ENCODE data around the gene TTC7B. TPM values are rescaled to one million over a fixed set of nuclear protein-coding genes. Genes with fewer than 3 reads are reported as not detected.

The TTC7B gene
- total and polyA plus RNA-seq, 2 of the 13 experiments (the other 11 are each of a cell fraction or from before 2014, with no cell fraction given): 1.3 to 3.2 TPM

DNA sequence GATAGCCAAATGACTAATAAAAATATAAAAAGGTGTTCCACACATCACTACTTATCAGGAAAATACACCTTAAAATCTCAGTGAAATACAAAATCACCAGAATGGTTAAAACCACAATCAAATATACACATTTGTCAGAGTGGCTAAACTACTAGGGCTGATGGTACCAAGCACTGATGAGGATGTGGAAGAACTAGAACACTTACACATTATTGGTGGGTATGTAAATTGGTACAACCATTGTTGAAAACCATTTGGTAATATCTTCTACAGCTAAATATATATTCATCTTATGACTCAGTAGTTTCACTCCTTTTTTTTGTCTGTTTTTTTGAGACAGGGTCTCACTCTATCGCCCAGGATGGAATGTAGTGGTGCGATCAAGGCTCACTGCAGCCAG is 48.5 kb upstream of the TTC7B start:
- DNase-seq (ENCODE audit: low spot score) (no peak), ATAC-seq (no peak), FAIRE-seq (no peak)
- intact Hi-C loops (cut with micrococcal nuclease; ENCODE audit: unreplicated experiment) (no loop called here), in situ Hi-C loops (cut with HindIII; ENCODE audit: extremely low pct_ligation_motif_present, low pct_unique_long_range_greater_than_20kb) (no loop called here)
- no peak overlapping the region for H2AFZ ChIP-seq (ENCODE audit: low read length)
- POLR2A ChIA-PET: no interaction called here
- no peak overlapping the region for H3K4me3 ChIP-seq (replicated peaks in 1 of 3; ENCODE audit: insufficient read depth in 1 of 3, low read depth in 2 of 3, low read length in 3 of 3)
- H3K27me3 ChIP-seq (ENCODE audit: control insufficient read depth in 1 of 2, insufficient read depth in 2 of 2, low read length in 2 of 2): no peaks in the 10 kb centered on the region
- H3K4me2 ChIP-seq (ENCODE audit: low read depth, low read length): no peak overlapping the region
- H3K79me2 ChIP-seq (ENCODE audit: insufficient read depth, low read length): no peaks in the 10 kb centered on the region
- CTCF ChIA-PET (ENCODE audit: low intra/inter-chr PET ratio, low total read pairs): no interaction called here
- 95% methylated on average over 2 of the region's 2 CpGs for WGBS (ENCODE audit: low lambda C conversion rate)
- no peak overlapping the region for H3K9ac ChIP-seq (ENCODE audit: insufficient read depth, low read depth, low read length)
- no peaks in the 10 kb centered on the region for H4K20me1 ChIP-seq (ENCODE audit: insufficient read depth, low read length)
- no peaks in the 10 kb centered on the region for H3K36me3 ChIP-seq (replicated peaks in 1 of 2; ENCODE audit: control insufficient read depth in 1 of 2, insufficient read depth in 2 of 2, low read length in 2 of 2)
- no peak for TF ChIP-seq MZF1 (CRISPR knock-in tag; IDR thresholded peaks at IDR 0.05; ENCODE audit: borderline replicate concordance)
- no peak for TF ChIP-seq ZNF101 (CRISPR knock-in tag; IDR thresholded peaks at IDR 0.05; ENCODE audit: borderline replicate concordance, low read depth)
- no peak for TF ChIP-seq ZSCAN9 (CRISPR knock-in tag; IDR thresholded peaks at IDR 0.05; ENCODE audit: borderline replicate concordance)
- no peak for TF ChIP-seq SIN3B (IDR thresholded peaks at IDR 0.05; ENCODE audit: low read length)
- no peaks in the 10 kb centered on the region for H3K9me3 ChIP-seq (ENCODE audit: low read length)
- H3K27ac ChIP-seq (ENCODE audit: extremely low read length, insufficient read depth, low read length): no peak overlapping the region
- no TSS peak for BruUV-seq (replicated peaks)
- H3K4me1 ChIP-seq (ENCODE audit: insufficient read depth, low read length): no peaks in the 10 kb centered on the region

DNA sequence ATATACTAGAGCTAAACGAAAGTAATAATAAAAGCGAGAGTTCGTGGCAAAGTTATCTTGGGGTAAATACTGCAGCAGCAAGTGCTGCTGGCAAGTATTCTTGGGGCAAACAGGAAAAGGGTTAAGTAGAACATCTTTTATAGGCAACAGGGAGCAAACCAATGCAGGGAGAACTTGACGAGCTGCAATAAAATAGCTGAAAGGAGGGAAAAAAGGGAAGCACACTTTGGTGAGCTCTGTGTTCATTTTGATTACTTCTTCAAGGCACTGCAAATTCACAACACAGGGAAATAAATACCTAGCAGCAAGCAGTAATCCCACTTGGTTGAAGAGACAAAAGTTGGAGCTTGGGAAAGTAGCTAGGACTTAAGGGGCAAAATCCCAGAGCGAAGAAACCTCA is 42.3 kb upstream of the TTC7B start:
- Histone ChIP-seq H4K20me1 (ENCODE audit: insufficient read depth, low read length) (no peaks in the 10 kb centered on the region), H3K27ac (ENCODE audit: extremely low read length, insufficient read depth, low read length) (no peak overlapping the region), H3K4me1 (ENCODE audit: insufficient read depth, low read length) (no peaks in the 10 kb centered on the region), H2AFZ (ENCODE audit: low read length) (no peak overlapping the region), H3K9ac (ENCODE audit: insufficient read depth, low read depth, low read length) (no peak overlapping the region), H3K4me3 (replicated peaks in 1 of 3; ENCODE audit: insufficient read depth in 1 of 3, low read depth in 2 of 3, low read length in 3 of 3) (no peak overlapping the region), H3K36me3 (replicated peaks in 1 of 2; ENCODE audit: control insufficient read depth in 1 of 2, insufficient read depth in 2 of 2, low read length in 2 of 2) (no peaks in the 10 kb centered on the region), H3K9me3 (ENCODE audit: low read length) (no peaks in the 10 kb centered on the region), H3K4me2 (ENCODE audit: low read depth, low read length) (no peak overlapping the region), H3K79me2 (ENCODE audit: insufficient read depth, low read length) (no peaks in the 10 kb centered on the region), H3K27me3 (ENCODE audit: control insufficient read depth in 1 of 2, insufficient read depth in 2 of 2, low read length in 2 of 2) (no peaks in the 10 kb centered on the region; a peak in 1 of 5 replicates)
- ChIA-PET CTCF (ENCODE audit: low intra/inter-chr PET ratio, low total read pairs) (no interaction called here), POLR2A (no interaction called here)
- no TSS peak for BruUV-seq (replicated peaks)
- no peak for TF ChIP-seq MTF2 (CRISPR knock-in tag; IDR thresholded peaks at IDR 0.05; ENCODE audit: borderline replicate concordance)
- TF ChIP-seq BORCS8-MEF2B (CRISPR knock-in tag; IDR thresholded peaks at IDR 0.05): no peak
- TF ChIP-seq ZMAT3 (CRISPR knock-in tag; conservative IDR thresholded peaks at IDR 0.05): no peak
- TF ChIP-seq TRIM22 (IDR thresholded peaks at IDR 0.05): no peak
- TF ChIP-seq THAP8 (CRISPR knock-in tag; IDR thresholded peaks at IDR 0.05; ENCODE audit: borderline replicate concordance): no peak
- TF ChIP-seq ELF3 (CRISPR knock-in tag; IDR thresholded peaks at IDR 0.05): no peak
- TF ChIP-seq ZEB1 (IDR thresholded peaks at IDR 0.05; ENCODE audit: insufficient replicate concordance, low read depth): no peak
- no peak for TF ChIP-seq KAT2B (IDR thresholded peaks at IDR 0.05; ENCODE audit: borderline replicate concordance, low read depth, low read length)
- no peak for TF ChIP-seq ZNF225 (CRISPR knock-in tag; IDR thresholded peaks at IDR 0.05)
- 56% methylated on average over 5 of the region's 5 CpGs for WGBS (ENCODE audit: low lambda C conversion rate)
- in situ Hi-C loops (cut with HindIII; ENCODE audit: extremely low pct_ligation_motif_present, low pct_unique_long_range_greater_than_20kb) (no loop called here), intact Hi-C loops (cut with micrococcal nuclease; ENCODE audit: unreplicated experiment) (no loop called here)
- ATAC-seq: no peak
- FAIRE-seq: no peak
- DNase-seq (ENCODE audit: low spot score): no peak
